Chondrocyte (in vitro differentiated cells): ENCODE results near the gene VPS51. TPM values are rescaled to one million over a fixed set of nuclear protein-coding genes. Genes with fewer than 3 reads are reported as not detected.

Experiments used
- DNase-seq: peaks from one replicate; pipeline ENCODE4 v3.0.0; 2021; ENCODE audit warnings: mixed read lengths, low spot score
- H3K27ac Mint-ChIP-seq: one replicate; pipeline ENCODE4 v1.8.0; 2021; ENCODE audit warnings: mild to moderate bottlenecking, moderate library complexity, mixed read lengths; ENCODE audit not compliant: unreplicated experiment
- H3K27me3 Mint-ChIP-seq: 2 replicates; pipeline ENCODE4 v1.8.0; 2021; ENCODE audit warnings: low read depth, mixed read lengths
- H3K36me3 Mint-ChIP-seq: 2 replicates; pipeline ENCODE4 v1.8.0; 2021; ENCODE audit warnings: low read depth, mixed read lengths
- H3K4me1 Mint-ChIP-seq: 2 replicates; pipeline ENCODE4 v1.8.0; 2021; ENCODE audit warnings: low read depth, mild to moderate bottlenecking, mixed read lengths
- H3K4me3 Mint-ChIP-seq: one replicate; pipeline ENCODE4 v1.8.0; 2021; ENCODE audit warnings: mild to moderate bottlenecking, moderate library complexity, mixed read lengths; ENCODE audit not compliant: unreplicated experiment
- H3K9me3 Mint-ChIP-seq: 2 replicates; pipeline ENCODE4 v1.8.0; 2021; ENCODE audit warnings: low read depth, mixed read lengths
- total RNA-seq: library from RNA; stranded (reverse); gene quantifications from 3 replicates; pipeline ENCODE4 v1.2.1, GENCODE V29; 2021
- TF ChIP-seq, protein P1 (sequence below): fragments of 200-600 bp; sonication (generic); IDR thresholded peaks from 2 replicates; pipeline ENCODE4 v1.5.0; 2021; ENCODE audit warnings: antibody characterized with exemption, mild to moderate bottlenecking, moderate library complexity

VPS51 gene
- total RNA-seq, 1 donor from 2014 or later: 73.4 TPM

DNA sequence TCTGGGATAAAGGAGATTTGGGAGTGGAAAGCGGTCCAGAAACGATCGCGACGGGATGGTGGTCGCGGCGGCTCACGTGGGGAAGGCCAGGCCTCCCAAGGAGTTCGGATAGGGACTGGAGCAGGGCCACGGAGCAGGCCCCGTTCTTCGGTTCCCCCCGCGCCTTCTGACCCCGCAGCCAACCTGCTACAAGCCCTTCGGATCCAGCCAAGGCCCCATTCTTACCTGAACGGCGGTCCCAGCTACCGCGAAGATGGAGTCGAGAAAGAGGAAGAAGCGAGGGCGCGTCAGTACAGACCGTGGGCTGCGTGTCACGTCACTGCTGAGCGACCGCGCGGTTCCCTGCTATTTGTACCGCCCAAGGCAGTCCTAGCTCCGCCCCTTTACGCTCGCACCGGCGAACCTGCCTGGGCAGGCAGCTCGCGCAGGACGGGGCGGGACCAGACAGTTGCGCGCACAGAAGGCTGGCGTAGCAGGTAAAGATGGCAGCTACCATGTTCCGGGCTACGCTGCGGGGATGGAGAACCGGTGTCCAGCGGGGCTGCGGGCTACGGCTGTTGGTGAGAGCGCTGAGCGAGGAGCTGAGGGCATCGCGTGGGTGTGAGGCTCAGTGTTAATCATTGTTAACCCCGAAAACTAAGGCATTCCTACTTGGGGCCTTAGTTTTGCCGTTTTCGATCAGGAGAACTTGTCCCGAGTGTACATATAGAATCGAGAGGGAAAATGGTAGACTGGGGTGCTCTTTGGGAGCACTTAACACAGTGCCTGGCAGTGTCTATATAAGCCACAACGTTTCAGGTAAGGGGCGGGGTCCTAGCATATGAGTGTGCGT lies 26.1 kb downstream of the VPS51 start, which contains the start of the genes FAU and MRPL49:
Gene FAU (minus strand): TSS at position 270 of the 832 bp plus-strand sequence. CDS start 321 bp downstream, outside the sequence.
Gene MRPL49 (plus strand): TSS at position 457 of the 832 bp plus-strand sequence. CDS start 26 bp downstream, at position 483.
- peaks cover 36% of the 10 kb centered on the region for H3K4me1 Mint-ChIP-seq
- DNase-seq: peak; percentile 99
- H3K27ac Mint-ChIP-seq: peak within 1 kb of the TSS; percentile 96
- H3K36me3 Mint-ChIP-seq: peaks cover 13% of the 10 kb centered on the region
- TF ChIP-seq, protein P1, sequence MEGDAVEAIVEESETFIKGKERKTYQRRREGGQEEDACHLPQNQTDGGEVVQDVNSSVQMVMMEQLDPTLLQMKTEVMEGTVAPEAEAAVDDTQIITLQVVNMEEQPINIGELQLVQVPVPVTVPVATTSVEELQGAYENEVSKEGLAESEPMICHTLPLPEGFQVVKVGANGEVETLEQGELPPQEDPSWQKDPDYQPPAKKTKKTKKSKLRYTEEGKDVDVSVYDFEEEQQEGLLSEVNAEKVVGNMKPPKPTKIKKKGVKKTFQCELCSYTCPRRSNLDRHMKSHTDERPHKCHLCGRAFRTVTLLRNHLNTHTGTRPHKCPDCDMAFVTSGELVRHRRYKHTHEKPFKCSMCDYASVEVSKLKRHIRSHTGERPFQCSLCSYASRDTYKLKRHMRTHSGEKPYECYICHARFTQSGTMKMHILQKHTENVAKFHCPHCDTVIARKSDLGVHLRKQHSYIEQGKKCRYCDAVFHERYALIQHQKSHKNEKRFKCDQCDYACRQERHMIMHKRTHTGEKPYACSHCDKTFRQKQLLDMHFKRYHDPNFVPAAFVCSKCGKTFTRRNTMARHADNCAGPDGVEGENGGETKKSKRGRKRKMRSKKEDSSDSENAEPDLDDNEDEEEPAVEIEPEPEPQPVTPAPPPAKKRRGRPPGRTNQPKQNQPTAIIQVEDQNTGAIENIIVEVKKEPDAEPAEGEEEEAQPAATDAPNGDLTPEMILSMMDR: no peak
- peak within 1 kb of the TSS; percentile 98 for H3K4me3 Mint-ChIP-seq
- no peaks in the 10 kb centered on the region for H3K9me3 Mint-ChIP-seq
- no peaks in the 10 kb centered on the region for H3K27me3 Mint-ChIP-seq

DNA sequence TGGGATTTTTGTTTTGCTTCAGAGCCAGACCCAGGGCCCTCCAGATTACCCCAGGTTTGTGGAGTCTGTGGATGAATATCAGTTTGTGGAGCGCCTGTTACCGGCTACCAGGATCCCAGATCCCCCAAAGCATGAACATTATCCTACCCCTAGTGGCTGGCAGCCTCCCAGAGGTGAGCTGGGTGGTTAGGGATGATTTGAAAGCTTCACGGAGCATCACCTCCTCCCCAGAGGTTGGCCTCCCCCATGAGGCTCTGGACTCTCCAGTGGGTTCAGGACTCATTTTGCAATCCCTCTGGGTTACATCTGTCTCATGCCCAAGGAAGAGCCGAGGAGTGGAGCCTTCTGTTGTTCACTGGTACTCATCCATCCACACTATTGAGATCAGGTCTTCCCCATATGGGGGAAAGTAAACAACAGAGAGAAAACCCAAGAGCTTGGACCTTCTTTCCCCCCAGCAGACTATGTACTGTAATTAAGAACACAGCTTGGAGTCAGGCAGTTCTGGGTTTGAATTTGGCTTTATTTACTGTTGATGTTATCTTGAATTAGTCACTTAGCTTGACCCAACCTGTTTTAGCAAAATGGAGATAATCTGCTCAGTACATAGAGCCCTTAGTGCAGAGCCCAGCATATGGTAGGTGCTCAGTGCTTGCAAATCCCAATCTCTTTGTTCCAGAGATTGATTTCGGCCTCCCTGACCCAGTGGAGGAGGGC lies 28.6 kb downstream of the VPS51 start:
- H3K27ac Mint-ChIP-seq: no peak overlapping the region
- no peaks in the 10 kb centered on the region for H3K27me3 Mint-ChIP-seq
- no peak overlapping the region for H3K4me3 Mint-ChIP-seq
- H3K4me1 Mint-ChIP-seq: peaks cover 34% of the 10 kb centered on the region
- DNase-seq: peak; percentile 19
- TF ChIP-seq, protein P1: no peak
- H3K36me3 Mint-ChIP-seq: peaks cover 8% of the 10 kb centered on the region
- H3K9me3 Mint-ChIP-seq: no peaks in the 10 kb centered on the region

DNA sequence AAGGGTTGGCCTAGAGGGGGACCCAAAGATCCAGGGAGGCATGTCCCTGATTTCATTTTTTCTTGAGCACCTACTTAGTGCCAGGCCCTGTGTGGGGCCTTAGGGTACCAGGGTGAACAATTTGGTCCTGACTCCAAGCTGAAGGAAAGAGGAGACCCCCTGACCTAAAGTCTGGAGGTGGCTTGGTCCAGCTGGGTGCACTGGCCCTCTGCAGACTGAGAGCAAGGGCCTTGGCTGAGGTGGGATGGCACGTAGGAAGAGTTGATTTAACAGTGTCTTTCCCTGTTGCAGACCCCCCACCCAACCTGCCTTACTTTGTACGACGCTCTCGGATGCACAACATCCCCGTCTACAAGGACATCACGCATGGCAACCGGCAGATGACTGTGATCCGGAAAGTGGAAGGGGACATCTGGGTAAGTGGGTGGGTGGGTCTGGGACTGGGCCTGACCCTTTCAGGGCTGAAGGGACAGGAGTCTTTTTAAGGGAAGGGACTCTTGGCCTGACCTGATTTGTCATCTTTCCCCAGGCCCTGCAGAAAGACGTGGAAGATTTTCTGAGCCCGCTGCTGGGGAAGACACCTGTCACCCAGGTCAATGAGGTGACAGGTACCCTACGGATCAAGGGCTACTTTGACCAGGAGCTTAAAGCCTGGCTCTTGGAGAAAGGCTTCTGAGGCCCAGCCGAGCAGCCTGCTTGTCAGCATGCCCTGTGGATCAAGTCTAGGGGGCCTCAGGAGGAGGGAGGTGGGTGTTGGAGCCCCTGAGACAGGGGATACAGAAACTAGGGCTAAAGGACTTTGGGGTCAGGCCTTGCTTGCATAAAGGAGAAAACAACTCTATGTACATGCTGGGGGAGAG lies 29.4 kb downstream of the VPS51 start:
- Mint-ChIP-seq H3K9me3 (no peaks in the 10 kb centered on the region), H3K36me3 (peaks cover 10% of the 10 kb centered on the region), H3K4me3 (no peak overlapping the region), H3K4me1 (peaks cover 29% of the 10 kb centered on the region), H3K27me3 (no peaks in the 10 kb centered on the region), H3K27ac (no peak overlapping the region)
- DNase-seq: peak; percentile 51
- TF ChIP-seq, protein P1: no peak

DNA sequence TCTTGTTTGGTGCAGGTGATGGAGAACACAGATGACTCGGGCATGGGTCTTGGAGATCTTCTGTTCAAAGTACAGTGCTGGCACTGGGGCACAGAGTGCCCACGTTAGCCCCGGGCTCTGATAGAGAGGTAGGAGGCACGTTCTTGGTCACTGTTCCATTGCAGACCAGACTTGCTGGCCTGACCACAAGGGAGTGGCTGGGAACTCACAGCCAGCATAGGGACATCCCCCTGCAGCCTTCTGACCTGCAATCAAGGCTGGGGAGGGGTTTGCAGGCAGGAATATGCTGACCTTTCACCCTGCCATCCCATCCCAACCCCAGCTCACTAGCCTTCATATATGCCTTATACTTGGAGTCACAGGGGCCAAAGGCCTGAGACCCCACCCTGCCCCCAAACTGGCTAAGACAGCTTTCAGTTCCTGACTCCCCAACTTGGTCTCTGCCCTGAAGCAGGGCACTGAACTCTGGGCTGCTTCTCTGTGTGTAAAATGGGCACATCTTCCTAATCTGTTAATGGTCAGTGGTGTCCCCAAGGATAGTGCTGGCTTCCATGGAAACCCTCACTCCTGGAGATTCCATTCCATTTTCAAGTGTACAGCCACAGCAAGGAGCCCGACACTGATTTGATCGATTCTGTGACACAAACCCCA lies 30.7 kb downstream of the VPS51 start:
- H3K27ac Mint-ChIP-seq: peak overlapping the region; percentile 17

More for the DNA sequence above, 30.7 kb downstream of the VPS51 start:
- TF ChIP-seq, protein P1: no peak
- no peak overlapping the region for H3K4me3 Mint-ChIP-seq
- peaks cover 12% of the 10 kb centered on the region for H3K36me3 Mint-ChIP-seq
- no peaks in the 10 kb centered on the region for H3K9me3 Mint-ChIP-seq
- peaks cover 17% of the 10 kb centered on the region for H3K4me1 Mint-ChIP-seq
- H3K27me3 Mint-ChIP-seq: no peaks in the 10 kb centered on the region
- peak; percentile 27 for DNase-seq
